ENCODE data around the gene ZNF44.

DNA sequence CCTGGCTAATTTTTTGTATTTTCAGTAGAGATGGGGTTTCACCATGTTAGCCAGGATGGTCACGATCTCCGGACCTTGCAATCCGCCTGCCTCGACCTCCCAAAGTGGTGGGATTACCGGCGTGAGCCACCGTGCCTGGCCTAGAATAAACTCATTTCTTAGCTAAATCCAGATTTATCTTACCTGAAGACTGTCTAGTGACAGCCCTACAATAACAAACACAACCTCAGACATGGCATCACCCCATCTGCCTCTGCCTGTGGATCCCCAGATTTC is 5.0 kb downstream of the ZNF44 start:
- TF ChIP-seq, protein P1, sequence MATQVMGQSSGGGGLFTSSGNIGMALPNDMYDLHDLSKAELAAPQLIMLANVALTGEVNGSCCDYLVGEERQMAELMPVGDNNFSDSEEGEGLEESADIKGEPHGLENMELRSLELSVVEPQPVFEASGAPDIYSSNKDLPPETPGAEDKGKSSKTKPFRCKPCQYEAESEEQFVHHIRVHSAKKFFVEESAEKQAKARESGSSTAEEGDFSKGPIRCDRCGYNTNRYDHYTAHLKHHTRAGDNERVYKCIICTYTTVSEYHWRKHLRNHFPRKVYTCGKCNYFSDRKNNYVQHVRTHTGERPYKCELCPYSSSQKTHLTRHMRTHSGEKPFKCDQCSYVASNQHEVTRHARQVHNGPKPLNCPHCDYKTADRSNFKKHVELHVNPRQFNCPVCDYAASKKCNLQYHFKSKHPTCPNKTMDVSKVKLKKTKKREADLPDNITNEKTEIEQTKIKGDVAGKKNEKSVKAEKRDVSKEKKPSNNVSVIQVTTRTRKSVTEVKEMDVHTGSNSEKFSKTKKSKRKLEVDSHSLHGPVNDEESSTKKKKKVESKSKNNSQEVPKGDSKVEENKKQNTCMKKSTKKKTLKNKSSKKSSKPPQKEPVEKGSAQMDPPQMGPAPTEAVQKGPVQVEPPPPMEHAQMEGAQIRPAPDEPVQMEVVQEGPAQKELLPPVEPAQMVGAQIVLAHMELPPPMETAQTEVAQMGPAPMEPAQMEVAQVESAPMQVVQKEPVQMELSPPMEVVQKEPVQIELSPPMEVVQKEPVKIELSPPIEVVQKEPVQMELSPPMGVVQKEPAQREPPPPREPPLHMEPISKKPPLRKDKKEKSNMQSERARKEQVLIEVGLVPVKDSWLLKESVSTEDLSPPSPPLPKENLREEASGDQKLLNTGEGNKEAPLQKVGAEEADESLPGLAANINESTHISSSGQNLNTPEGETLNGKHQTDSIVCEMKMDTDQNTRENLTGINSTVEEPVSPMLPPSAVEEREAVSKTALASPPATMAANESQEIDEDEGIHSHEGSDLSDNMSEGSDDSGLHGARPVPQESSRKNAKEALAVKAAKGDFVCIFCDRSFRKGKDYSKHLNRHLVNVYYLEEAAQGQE (IDR thresholded peaks at IDR 0.05) = no peak
- TF ChIP-seq TAF1 (conservative IDR thresholded peaks at IDR 0.05) (no peak), CTCF (IDR thresholded peaks at IDR 0.05; ENCODE audit: low read depth, low read length, missing input control) (no peak), RAD21 (IDR thresholded peaks at IDR 0.05) (no peak), JUND (IDR thresholded peaks at IDR 0.05) (no peak), GABPA (IDR thresholded peaks at IDR 0.05 in 1 of 2, conservative IDR thresholded peaks at IDR 0.05 in 1 of 2) (no peak), YY1 (IDR thresholded peaks at IDR 0.05) (no peak), ATF3 (IDR thresholded peaks at IDR 0.05) (no peak), SP1 (IDR thresholded peaks at IDR 0.05) (no peak), HNF4A (conservative IDR thresholded peaks at IDR 0.05) (no peak), RXRA (IDR thresholded peaks at IDR 0.05) (no peak), NR2F2 (IDR thresholded peaks at IDR 0.05) (no peak)
- TF ChIP-seq, protein P2, sequence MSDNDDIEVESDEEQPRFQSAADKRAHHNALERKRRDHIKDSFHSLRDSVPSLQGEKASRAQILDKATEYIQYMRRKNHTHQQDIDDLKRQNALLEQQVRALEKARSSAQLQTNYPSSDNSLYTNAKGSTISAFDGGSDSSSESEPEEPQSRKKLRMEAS (IDR thresholded peaks at IDR 0.05) = no peak
- TF ChIP-seq, protein P3, sequence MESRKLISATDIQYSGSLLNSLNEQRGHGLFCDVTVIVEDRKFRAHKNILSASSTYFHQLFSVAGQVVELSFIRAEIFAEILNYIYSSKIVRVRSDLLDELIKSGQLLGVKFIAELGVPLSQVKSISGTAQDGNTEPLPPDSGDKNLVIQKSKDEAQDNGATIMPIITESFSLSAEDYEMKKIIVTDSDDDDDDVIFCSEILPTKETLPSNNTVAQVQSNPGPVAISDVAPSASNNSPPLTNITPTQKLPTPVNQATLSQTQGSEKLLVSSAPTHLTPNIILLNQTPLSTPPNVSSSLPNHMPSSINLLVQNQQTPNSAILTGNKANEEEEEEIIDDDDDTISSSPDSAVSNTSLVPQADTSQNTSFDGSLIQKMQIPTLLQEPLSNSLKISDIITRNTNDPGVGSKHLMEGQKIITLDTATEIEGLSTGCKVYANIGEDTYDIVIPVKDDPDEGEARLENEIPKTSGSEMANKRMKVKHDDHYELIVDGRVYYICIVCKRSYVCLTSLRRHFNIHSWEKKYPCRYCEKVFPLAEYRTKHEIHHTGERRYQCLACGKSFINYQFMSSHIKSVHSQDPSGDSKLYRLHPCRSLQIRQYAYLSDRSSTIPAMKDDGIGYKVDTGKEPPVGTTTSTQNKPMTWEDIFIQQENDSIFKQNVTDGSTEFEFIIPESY (IDR thresholded peaks at IDR 0.05) = no peak
